Measurements from ENCODE around the gene BMP6.

BMP6 gene

GRCh38 chr6:7878401-7878964 lies 152.6 kb downstream of the BMP6 start:
- Histone ChIP-seq H3K4me1 (ENCODE audit: insufficient read depth, low read length) (no peaks in the 10 kb centered on the region), H3K9ac (ENCODE audit: low read depth, low read length) (no peak overlapping the region), H3K9me3 (ENCODE audit: insufficient read depth, low read depth, low read length) (peaks cover under 1% of the 10 kb centered on the region; the same call in 1 of the 2 replicates), H3K27me3 (ENCODE audit: insufficient read depth, low read length) (no peaks in the 10 kb centered on the region), H3K36me3 (ENCODE audit: insufficient read depth, low read length) (peaks cover 36% of the 10 kb centered on the region), H3K4me3 (ENCODE audit: low read length) (no peak overlapping the region), H3K27ac (ENCODE audit: low read depth, low read length) (no peak overlapping the region)
- 95% methylated on average over 10 of the region's 10 CpGs for WGBS

- no peaks in the 10 kb centered on the region for H3K9me3 ChIP-seq (ENCODE audit: insufficient read depth, low read depth, low read length)
- no peaks in the 10 kb centered on the region for H3K4me1 ChIP-seq (ENCODE audit: insufficient read depth, low read length)
- 91% methylated on average over 2 of the region's 2 CpGs for WGBS
- no peak overlapping the region for H3K4me3 ChIP-seq (ENCODE audit: low read length)
- H3K27me3 ChIP-seq (ENCODE audit: insufficient read depth, low read length) = no peaks in the 10 kb centered on the region
- H3K36me3 ChIP-seq (ENCODE audit: insufficient read depth, low read length) = peaks cover 41% of the 10 kb centered on the region
- no peak overlapping the region for H3K9ac ChIP-seq (ENCODE audit: low read depth, low read length)
- H3K27ac ChIP-seq (ENCODE audit: low read depth, low read length) = no peak overlapping the region
Observed at GRCh38 chr6:7879043-7879442, 153.1 kb downstream of the BMP6 start.

GRCh38 chr6:7879579-7879978 lies 153.7 kb downstream of the BMP6 start:
- H3K4me3 ChIP-seq (ENCODE audit: low read length) = no peak overlapping the region
- H3K9ac ChIP-seq (ENCODE audit: low read depth, low read length) = no peak overlapping the region
- 95% methylated on average over 6 of the region's 6 CpGs for WGBS
- peaks cover 46% of the 10 kb centered on the region for H3K36me3 ChIP-seq (ENCODE audit: insufficient read depth, low read length)
- H3K9me3 ChIP-seq (ENCODE audit: insufficient read depth, low read depth, low read length) = no peaks in the 10 kb centered on the region
- no peak overlapping the region for H3K27ac ChIP-seq (ENCODE audit: low read depth, low read length)
- H3K4me1 ChIP-seq (ENCODE audit: insufficient read depth, low read length) = no peaks in the 10 kb centered on the region
- H3K27me3 ChIP-seq (ENCODE audit: insufficient read depth, low read length) = no peaks in the 10 kb centered on the region

- Histone ChIP-seq H3K4me3 (ENCODE audit: low read length) (no peak overlapping the region), H3K27me3 (ENCODE audit: insufficient read depth, low read length) (no peaks in the 10 kb centered on the region), H3K9me3 (ENCODE audit: insufficient read depth, low read depth, low read length) (no peaks in the 10 kb centered on the region), H3K27ac (ENCODE audit: low read depth, low read length) (no peak overlapping the region), H3K36me3 (ENCODE audit: insufficient read depth, low read length) (peaks cover 52% of the 10 kb centered on the region), H3K9ac (ENCODE audit: low read depth, low read length) (no peak overlapping the region), H3K4me1 (ENCODE audit: insufficient read depth, low read length) (no peaks in the 10 kb centered on the region)
- 97% methylated on average over 11 of the region's 13 CpGs for WGBS
Observed at GRCh38 chr6:7879980-7880717, 154.2 kb downstream of the BMP6 start.

- WGBS = 95% methylated on average over 8 of the region's 9 CpGs
- no peak overlapping the region for H3K4me3 ChIP-seq (ENCODE audit: low read length)
- H3K36me3 ChIP-seq (ENCODE audit: insufficient read depth, low read length) = peaks cover 58% of the 10 kb centered on the region
Observed at GRCh38 chr6:7880718-7881107, 154.8 kb downstream of the BMP6 start.

GRCh38 chr6:7881765-7882500 lies 156.0 kb downstream of the BMP6 start:
- Histone ChIP-seq H3K27me3 (ENCODE audit: insufficient read depth, low read length) (no peaks in the 10 kb centered on the region), H3K27ac (ENCODE audit: low read depth, low read length) (no peak overlapping the region), H3K4me1 (ENCODE audit: insufficient read depth, low read length) (no peaks in the 10 kb centered on the region), H3K9ac (ENCODE audit: low read depth, low read length) (no peak overlapping the region), H3K4me3 (ENCODE audit: low read length) (no peak overlapping the region), H3K36me3 (ENCODE audit: insufficient read depth, low read length) (peaks cover 70% of the 10 kb centered on the region), H3K9me3 (ENCODE audit: insufficient read depth, low read depth, low read length) (no peaks in the 10 kb centered on the region)
- 98% methylated on average over 8 of the region's 8 CpGs for WGBS

More at GRCh38 chr6:7880718-7881107, 154.8 kb downstream of the BMP6 start:
- H3K4me1 ChIP-seq (ENCODE audit: insufficient read depth, low read length) = no peaks in the 10 kb centered on the region
- no peaks in the 10 kb centered on the region for H3K9me3 ChIP-seq (ENCODE audit: insufficient read depth, low read depth, low read length)
- H3K27ac ChIP-seq (ENCODE audit: low read depth, low read length) = no peak overlapping the region
- no peak overlapping the region for H3K9ac ChIP-seq (ENCODE audit: low read depth, low read length)
- H3K27me3 ChIP-seq (ENCODE audit: insufficient read depth, low read length) = no peaks in the 10 kb centered on the region

GRCh38 chr6:7882505-7883257 lies 156.8 kb downstream of the BMP6 start:
- Histone ChIP-seq H3K4me1 (ENCODE audit: insufficient read depth, low read length) (no peaks in the 10 kb centered on the region), H3K36me3 (ENCODE audit: insufficient read depth, low read length) (peaks cover 78% of the 10 kb centered on the region), H3K9ac (ENCODE audit: low read depth, low read length) (no peak overlapping the region), H3K4me3 (ENCODE audit: low read length) (no peak overlapping the region), H3K27ac (ENCODE audit: low read depth, low read length) (no peak overlapping the region), H3K9me3 (ENCODE audit: insufficient read depth, low read depth, low read length) (no peaks in the 10 kb centered on the region), H3K27me3 (ENCODE audit: insufficient read depth, low read length) (no peaks in the 10 kb centered on the region)
- WGBS = 96% methylated on average over 19 of the region's 19 CpGs

GRCh38 chr6:7883381-7883780 lies 157.5 kb downstream of the BMP6 start:
- Histone ChIP-seq H3K4me3 (ENCODE audit: low read length) (no peak overlapping the region), H3K9me3 (ENCODE audit: insufficient read depth, low read depth, low read length) (no peaks in the 10 kb centered on the region), H3K9ac (ENCODE audit: low read depth, low read length) (no peak overlapping the region), H3K36me3 (ENCODE audit: insufficient read depth, low read length) (peaks cover 85% of the 10 kb centered on the region), H3K27me3 (ENCODE audit: insufficient read depth, low read length) (no peaks in the 10 kb centered on the region), H3K4me1 (ENCODE audit: insufficient read depth, low read length) (no peaks in the 10 kb centered on the region), H3K27ac (ENCODE audit: low read depth, low read length) (no peak overlapping the region)
- WGBS = 93% methylated on average over 8 of the region's 8 CpGs

GRCh38 chr6:7886132-7886531 lies 160.2 kb downstream of the BMP6 start:
- no peak overlapping the region for H3K4me3 ChIP-seq (ENCODE audit: low read length)
- WGBS = 96% methylated on average over 3 of the region's 3 CpGs
- H3K27me3 ChIP-seq (ENCODE audit: insufficient read depth, low read length) = no peaks in the 10 kb centered on the region
- H3K9me3 ChIP-seq (ENCODE audit: insufficient read depth, low read depth, low read length) = no peaks in the 10 kb centered on the region
- H3K4me1 ChIP-seq (ENCODE audit: insufficient read depth, low read length) = no peaks in the 10 kb centered on the region
- H3K9ac ChIP-seq (ENCODE audit: low read depth, low read length) = no peak overlapping the region
- no peak overlapping the region for H3K27ac ChIP-seq (ENCODE audit: low read depth, low read length)
- peaks cover 100% of the 10 kb centered on the region for H3K36me3 ChIP-seq (ENCODE audit: insufficient read depth, low read length)

GRCh38 chr6:7887278-7887991 lies 161.5 kb downstream of the BMP6 start:
- Histone ChIP-seq H3K4me3 (ENCODE audit: low read length) (no peak overlapping the region), H3K9me3 (ENCODE audit: insufficient read depth, low read depth, low read length) (no peaks in the 10 kb centered on the region), H3K9ac (ENCODE audit: low read depth, low read length) (no peak overlapping the region), H3K36me3 (ENCODE audit: insufficient read depth, low read length) (peaks cover 100% of the 10 kb centered on the region), H3K27ac (ENCODE audit: low read depth, low read length) (no peak overlapping the region), H3K27me3 (ENCODE audit: insufficient read depth, low read length) (no peaks in the 10 kb centered on the region), H3K4me1 (ENCODE audit: insufficient read depth, low read length) (no peaks in the 10 kb centered on the region)
- 96% methylated on average over 21 of the region's 21 CpGs for WGBS

Data from HUES64 (cell line).